Astrocyte of the spinal cord (primary cell): ENCODE results near the gene ACSM5.
"Not testable (repeated sequence)": the region's sequence is repeated elsewhere in the genome, so short reads cannot be mapped to it uniquely, and the experiment has no call there.

Source experiments
- DNase-seq: peaks from one replicate; pipeline ENCODE4 v3.0.0; 2011; ENCODE audit warnings: low read depth, low spot score
- H3K4me3 ChIP-seq: 2 replicates; pipeline ENCODE4 v1.5.1; 2011; ENCODE audit warnings: low read depth, mild to moderate bottlenecking, low read length, moderate library complexity
- in situ Hi-C: cut with HindIII; loops from 2 replicates; pipeline ENCODE4 v1.10.0; 2017; ENCODE audit warnings: low sequenced_read_pairs
- TF ChIP-seq, protein P1 (sequence below): IDR thresholded peaks from 2 replicates; pipeline ENCODE4 v1.5.1; 2012; ENCODE audit warnings: low read depth, mild to moderate bottlenecking, low read length, inconsistent platforms

Gene ACSM5

DNA sequence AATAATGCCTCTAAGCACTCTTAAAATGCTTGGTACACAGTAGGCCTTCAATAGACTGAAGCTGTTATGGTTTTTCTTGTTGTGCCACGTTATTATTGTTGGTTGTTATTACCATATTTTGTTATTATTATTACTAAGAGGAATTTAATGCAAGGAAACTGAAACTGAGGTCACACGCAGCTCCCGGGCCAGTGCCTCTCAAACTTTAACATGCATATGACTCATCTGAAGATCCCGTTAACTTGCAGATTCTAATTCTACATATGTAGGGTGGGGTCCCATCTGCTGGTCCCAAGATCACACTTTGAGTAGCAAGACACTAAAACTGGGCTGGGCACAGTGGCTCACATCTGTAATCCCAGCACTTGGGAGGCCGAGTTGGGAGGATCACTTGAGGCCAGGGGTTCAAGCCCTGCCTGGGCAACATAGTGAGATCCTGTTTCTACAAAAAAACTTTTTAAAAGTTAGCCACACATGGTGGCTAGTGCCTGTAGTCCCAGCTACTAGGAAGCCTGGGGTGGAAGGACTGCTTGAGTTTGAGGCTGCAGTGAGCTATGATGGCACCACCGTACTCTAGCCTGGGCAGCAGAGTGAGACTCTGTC lies 888 bp downstream of the ACSM5 start:
- in situ Hi-C loops: no loop called here
- TF ChIP-seq, protein P1, sequence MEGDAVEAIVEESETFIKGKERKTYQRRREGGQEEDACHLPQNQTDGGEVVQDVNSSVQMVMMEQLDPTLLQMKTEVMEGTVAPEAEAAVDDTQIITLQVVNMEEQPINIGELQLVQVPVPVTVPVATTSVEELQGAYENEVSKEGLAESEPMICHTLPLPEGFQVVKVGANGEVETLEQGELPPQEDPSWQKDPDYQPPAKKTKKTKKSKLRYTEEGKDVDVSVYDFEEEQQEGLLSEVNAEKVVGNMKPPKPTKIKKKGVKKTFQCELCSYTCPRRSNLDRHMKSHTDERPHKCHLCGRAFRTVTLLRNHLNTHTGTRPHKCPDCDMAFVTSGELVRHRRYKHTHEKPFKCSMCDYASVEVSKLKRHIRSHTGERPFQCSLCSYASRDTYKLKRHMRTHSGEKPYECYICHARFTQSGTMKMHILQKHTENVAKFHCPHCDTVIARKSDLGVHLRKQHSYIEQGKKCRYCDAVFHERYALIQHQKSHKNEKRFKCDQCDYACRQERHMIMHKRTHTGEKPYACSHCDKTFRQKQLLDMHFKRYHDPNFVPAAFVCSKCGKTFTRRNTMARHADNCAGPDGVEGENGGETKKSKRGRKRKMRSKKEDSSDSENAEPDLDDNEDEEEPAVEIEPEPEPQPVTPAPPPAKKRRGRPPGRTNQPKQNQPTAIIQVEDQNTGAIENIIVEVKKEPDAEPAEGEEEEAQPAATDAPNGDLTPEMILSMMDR: no peak
- no peak for DNase-seq
- no peak overlapping the region for H3K4me3 ChIP-seq

DNA sequence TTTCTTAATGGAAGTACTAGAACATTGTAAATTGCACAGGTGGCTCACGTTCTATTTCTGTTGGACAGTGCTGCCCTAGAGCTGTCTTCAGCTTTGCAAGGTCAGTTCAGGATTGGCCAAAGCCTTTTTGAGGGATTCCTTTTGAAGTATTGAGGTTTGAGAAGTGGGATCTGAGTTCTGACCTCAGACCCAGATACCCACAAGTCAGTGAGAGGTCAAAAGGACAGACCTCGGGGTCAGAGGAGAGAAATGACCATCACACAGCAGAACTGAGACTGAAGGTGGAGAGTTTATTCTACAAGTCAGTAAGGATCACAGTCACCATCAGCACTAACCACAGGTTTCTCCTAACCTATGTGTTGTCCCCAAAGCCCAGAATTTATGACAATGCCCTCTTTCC lies 1.7 kb downstream of the ACSM5 start:
- no peak for DNase-seq
- in situ Hi-C loops: no loop called here
- no peak overlapping the region for H3K4me3 ChIP-seq
- TF ChIP-seq, protein P1: no peak

DNA sequence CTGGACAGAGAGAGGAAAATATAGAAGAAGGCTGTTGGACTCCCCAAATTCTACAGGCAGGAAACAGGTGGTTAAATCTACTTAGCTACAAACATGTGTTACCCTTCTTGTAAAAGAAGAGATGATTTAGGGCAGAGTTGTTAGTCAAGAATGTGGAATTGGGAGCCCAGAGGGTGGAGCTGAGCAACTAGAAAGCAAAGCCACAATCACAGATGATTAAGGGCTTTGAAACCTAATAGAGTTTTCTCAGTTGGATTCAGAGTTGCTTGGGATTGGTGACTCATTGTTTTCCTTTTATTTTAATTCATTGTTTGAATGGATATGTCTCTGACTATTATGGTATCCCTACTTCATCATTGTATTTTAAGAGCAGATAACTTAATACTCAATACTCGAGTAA lies 6.2 kb downstream of the ACSM5 start:
- in situ Hi-C loops: no loop called here
- no peak for DNase-seq
- no peak overlapping the region for H3K4me3 ChIP-seq
- TF ChIP-seq, protein P1: no peak

DNA sequence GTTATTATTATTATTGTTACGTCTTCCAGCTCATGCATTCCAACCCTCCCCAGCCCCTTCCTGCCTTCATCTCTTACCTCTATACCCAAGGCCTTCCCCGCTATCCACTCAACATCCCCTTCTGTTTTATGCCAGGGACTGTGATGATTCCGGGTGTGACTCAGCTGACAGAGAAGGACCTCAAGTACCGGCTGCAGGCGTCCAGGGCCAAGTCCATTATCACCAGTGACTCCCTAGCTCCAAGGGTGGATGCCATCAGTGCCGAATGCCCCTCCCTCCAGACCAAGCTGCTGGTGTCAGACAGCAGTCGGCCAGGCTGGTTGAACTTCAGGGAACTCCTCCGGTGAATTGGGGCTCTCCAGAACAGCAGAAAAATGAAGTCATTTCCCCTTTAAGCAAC lies 9.8 kb downstream of the ACSM5 start:
- in situ Hi-C loops, H3K4me3 ChIP-seq, DNase-seq: not testable (repeated sequence)

DNA sequence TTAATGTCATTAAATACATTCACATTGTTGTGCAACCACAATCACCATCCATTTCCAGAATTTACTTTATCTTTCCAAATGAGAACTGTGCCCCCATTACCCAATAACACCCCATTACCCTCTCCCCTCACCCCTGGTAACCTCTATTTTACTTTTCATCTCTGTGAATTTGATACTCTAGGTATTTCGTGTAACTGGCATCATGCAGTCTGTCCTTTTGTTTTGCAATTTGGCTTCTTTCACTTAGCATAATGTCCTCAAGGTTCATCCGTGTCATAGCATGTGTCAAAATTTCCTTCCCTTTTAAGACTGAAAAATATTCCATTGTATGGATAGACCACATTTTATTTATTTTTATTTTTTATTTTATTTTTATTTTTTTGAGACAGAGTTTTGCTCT lies 12.4 kb downstream of the ACSM5 start:
- in situ Hi-C loops, DNase-seq, H3K4me3 ChIP-seq: not testable (repeated sequence)

- DNase-seq, in situ Hi-C loops, H3K4me3 ChIP-seq: not testable (repeated sequence)
Measured at GRCh38 chr16:20423772-20424128, 14.4 kb downstream of the ACSM5 start.

GRCh38 chr16:20424129-20424866 lies 15.0 kb downstream of the ACSM5 start:
- TF ChIP-seq, protein P1: no peak
- no peak for DNase-seq
- no peak overlapping the region for H3K4me3 ChIP-seq
- in situ Hi-C loops: no loop called here

GRCh38 chr16:20427401-20427797 lies 18.1 kb downstream of the ACSM5 start:
- DNase-seq, in situ Hi-C loops: not testable (repeated sequence)

DNA sequence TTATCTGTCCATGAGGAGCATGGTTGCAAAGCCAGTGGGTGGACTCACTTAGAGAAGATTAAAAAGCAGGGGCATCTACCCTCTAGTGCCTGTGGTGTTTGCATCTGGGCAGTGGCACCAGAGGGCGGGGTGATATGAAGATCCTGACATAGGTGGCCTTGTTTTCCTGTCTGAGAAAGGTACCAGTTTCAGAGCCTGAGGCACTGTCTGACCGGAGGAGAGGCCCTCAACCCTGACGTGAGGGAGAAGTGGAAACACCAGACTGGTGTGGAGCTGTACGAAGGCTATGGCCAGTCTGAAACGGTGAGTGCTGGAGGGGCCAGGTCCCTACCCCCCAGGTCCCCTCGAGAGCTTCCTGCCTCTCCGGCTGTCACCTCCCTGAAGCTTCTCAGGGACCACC lies 20.2 kb downstream of the ACSM5 start:
- H3K4me3 ChIP-seq, DNase-seq, in situ Hi-C loops: not testable (repeated sequence)

More at GRCh38 chr16:20427401-20427797, 18.1 kb downstream of the ACSM5 start:
- not testable (repeated sequence) for H3K4me3 ChIP-seq

DNA sequence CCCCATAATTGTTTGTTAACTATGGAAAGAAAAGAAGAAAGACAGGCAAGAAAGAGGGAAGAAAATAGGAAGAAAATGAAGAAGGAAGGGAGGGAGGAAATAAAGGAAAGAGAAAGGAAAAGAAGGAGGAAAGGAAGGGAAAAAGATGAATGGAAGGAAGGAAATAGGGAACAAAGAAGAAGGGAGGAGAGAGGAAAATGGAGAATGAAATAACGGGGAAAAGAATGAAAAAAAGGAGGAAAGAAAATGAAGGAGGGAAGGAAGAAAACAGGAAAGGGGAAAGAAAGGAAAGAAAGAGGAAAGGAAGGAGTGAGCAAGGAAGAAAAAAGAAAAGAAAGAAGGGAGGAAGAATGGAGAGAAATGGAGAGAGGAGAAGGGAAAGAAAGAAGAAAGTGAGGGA lies 21.1 kb downstream of the ACSM5 start:
- in situ Hi-C loops, H3K4me3 ChIP-seq, DNase-seq: not testable (repeated sequence)
